Endothelial cell of umbilical vein (primary cell): ENCODE data around the gene MLLT1.

ENCODE experiments used
- JUN ChIP-seq: IDR thresholded peaks from 2 replicates; pipeline ENCODE4 v1.6.1; 2011; ENCODE audit warnings: borderline replicate concordance, low read depth; ENCODE audit not compliant: insufficient read length, insufficient read depth
- POLR2AphosphoS5 ChIP-seq: IDR thresholded peaks from 2 replicates; pipeline ENCODE4 v1.6.1; 2012; ENCODE audit warnings: low read depth, mild to moderate bottlenecking, control low read depth, low read length, moderate library complexity; ENCODE audit not compliant: insufficient read depth
- TF ChIP-seq, protein P1 (sequence below), 2 donors: IDR thresholded peaks; 1 replicate in 1 of 2; 2 replicates in 1 of 2; pipeline ENCODE4 v1.5.1; 2011; ENCODE audit warnings: low read length in 2 of 2, mild to moderate bottlenecking in 2 of 2, moderate library complexity in 2 of 2, control low read depth in 1 of 2, inconsistent platforms in 1 of 2, low read depth in 1 of 2; ENCODE audit not compliant: insufficient read depth in 1 of 2; ENCODE audit errors: extremely low read depth in 1 of 2

DNA sequence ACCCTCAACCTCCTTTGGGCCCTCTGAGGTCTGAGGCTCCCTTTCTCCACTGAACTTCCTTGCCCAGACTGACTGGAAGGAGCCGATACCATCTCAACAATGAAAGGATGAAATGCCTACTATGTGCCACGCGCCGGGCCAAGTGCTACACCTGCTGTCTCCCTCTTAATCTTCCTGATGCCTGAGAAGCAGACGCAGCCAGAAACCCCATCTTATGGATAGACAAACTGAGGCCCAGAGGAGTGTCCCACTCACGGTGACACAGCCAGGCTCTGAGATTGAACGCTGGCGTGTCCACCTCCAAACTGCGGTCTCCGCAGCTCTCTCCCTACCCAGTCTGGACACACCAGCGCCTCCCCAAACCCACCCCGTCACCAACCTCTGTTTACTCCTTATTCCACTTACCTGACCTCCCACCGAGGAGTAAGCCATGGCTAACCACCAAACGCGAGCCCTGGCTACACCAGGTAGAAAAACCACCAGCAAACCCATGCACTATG lies 20.9 kb downstream of the MLLT1 start:
- no peak for TF ChIP-seq POLR2AphosphoS5
- TF ChIP-seq, protein P1, sequence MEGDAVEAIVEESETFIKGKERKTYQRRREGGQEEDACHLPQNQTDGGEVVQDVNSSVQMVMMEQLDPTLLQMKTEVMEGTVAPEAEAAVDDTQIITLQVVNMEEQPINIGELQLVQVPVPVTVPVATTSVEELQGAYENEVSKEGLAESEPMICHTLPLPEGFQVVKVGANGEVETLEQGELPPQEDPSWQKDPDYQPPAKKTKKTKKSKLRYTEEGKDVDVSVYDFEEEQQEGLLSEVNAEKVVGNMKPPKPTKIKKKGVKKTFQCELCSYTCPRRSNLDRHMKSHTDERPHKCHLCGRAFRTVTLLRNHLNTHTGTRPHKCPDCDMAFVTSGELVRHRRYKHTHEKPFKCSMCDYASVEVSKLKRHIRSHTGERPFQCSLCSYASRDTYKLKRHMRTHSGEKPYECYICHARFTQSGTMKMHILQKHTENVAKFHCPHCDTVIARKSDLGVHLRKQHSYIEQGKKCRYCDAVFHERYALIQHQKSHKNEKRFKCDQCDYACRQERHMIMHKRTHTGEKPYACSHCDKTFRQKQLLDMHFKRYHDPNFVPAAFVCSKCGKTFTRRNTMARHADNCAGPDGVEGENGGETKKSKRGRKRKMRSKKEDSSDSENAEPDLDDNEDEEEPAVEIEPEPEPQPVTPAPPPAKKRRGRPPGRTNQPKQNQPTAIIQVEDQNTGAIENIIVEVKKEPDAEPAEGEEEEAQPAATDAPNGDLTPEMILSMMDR (IDR thresholded peaks at IDR 0.05; ENCODE audit: extremely low read depth in 1 of 2, insufficient read depth in 1 of 2, low read depth in 1 of 2, low read length in 2 of 2) = no peak
- no peak for TF ChIP-seq JUN
